ENCODE results near the gene HTRA2. TPM values are rescaled to one million over a fixed set of nuclear protein-coding genes. Genes with fewer than 3 reads are reported as not detected.

HTRA2 gene
- total and polyA plus RNA-seq, 9 of the 15 experiments (the other 6 are each of a cell fraction or from before 2014, with no cell fraction given), result 54.2 to 71.2 (median 65.8) TPM

- TF ChIP-seq ETV6 (IDR thresholded peaks at IDR 0.05; ENCODE audit: borderline replicate concordance in 1 of 2, low read depth in 2 of 2, low read length in 1 of 2) (no peak), ETV6 (CRISPR knock-in tag; IDR thresholded peaks at IDR 0.05; ENCODE audit: borderline replicate concordance) (0 out of 2 replicates have a peak, but pooled peaks have one; percentile 42), EHMT2 (IDR thresholded peaks at IDR 0.05) (peak; percentile 89), NFRKB (IDR thresholded peaks at IDR 0.05; ENCODE audit: low read depth) (peak; percentile 95), CSDE1 (IDR thresholded peaks at IDR 0.05) (no peak), JUND (IDR thresholded peaks at IDR 0.05; ENCODE audit: borderline replicate concordance, low read depth, low read length) (peak; percentile 59; the same call in 1 of the 2 replicates), JUND (tag; IDR thresholded peaks at IDR 0.05; ENCODE audit: borderline replicate concordance, low read depth, low read length) (peak; percentile 14; the same call in 2 of the 3 replicates), CBX1 (IDR thresholded peaks at IDR 0.05; ENCODE audit: low read depth) (no peak), ZNF253 (CRISPR knock-in tag; conservative IDR thresholded peaks at IDR 0.05) (no peak), TGIF2 (CRISPR knock-in tag; IDR thresholded peaks at IDR 0.05) (0 out of 2 replicates have a peak, but pooled peaks have one; percentile 70), ATF6 (CRISPR knock-in tag; IDR thresholded peaks at IDR 0.05) (peak; percentile 78; the same call in 1 of the 2 replicates), GABPB1 (CRISPR knock-in tag; IDR thresholded peaks at IDR 0.05) (peak; percentile 98), RBFOX2 (IDR thresholded peaks at IDR 0.05; ENCODE audit: low read depth, low read length) (peak; percentile 83), IFI16 (CRISPR knock-in tag; IDR thresholded peaks at IDR 0.05) (no peak)
- TF ChIP-seq, protein P1, sequence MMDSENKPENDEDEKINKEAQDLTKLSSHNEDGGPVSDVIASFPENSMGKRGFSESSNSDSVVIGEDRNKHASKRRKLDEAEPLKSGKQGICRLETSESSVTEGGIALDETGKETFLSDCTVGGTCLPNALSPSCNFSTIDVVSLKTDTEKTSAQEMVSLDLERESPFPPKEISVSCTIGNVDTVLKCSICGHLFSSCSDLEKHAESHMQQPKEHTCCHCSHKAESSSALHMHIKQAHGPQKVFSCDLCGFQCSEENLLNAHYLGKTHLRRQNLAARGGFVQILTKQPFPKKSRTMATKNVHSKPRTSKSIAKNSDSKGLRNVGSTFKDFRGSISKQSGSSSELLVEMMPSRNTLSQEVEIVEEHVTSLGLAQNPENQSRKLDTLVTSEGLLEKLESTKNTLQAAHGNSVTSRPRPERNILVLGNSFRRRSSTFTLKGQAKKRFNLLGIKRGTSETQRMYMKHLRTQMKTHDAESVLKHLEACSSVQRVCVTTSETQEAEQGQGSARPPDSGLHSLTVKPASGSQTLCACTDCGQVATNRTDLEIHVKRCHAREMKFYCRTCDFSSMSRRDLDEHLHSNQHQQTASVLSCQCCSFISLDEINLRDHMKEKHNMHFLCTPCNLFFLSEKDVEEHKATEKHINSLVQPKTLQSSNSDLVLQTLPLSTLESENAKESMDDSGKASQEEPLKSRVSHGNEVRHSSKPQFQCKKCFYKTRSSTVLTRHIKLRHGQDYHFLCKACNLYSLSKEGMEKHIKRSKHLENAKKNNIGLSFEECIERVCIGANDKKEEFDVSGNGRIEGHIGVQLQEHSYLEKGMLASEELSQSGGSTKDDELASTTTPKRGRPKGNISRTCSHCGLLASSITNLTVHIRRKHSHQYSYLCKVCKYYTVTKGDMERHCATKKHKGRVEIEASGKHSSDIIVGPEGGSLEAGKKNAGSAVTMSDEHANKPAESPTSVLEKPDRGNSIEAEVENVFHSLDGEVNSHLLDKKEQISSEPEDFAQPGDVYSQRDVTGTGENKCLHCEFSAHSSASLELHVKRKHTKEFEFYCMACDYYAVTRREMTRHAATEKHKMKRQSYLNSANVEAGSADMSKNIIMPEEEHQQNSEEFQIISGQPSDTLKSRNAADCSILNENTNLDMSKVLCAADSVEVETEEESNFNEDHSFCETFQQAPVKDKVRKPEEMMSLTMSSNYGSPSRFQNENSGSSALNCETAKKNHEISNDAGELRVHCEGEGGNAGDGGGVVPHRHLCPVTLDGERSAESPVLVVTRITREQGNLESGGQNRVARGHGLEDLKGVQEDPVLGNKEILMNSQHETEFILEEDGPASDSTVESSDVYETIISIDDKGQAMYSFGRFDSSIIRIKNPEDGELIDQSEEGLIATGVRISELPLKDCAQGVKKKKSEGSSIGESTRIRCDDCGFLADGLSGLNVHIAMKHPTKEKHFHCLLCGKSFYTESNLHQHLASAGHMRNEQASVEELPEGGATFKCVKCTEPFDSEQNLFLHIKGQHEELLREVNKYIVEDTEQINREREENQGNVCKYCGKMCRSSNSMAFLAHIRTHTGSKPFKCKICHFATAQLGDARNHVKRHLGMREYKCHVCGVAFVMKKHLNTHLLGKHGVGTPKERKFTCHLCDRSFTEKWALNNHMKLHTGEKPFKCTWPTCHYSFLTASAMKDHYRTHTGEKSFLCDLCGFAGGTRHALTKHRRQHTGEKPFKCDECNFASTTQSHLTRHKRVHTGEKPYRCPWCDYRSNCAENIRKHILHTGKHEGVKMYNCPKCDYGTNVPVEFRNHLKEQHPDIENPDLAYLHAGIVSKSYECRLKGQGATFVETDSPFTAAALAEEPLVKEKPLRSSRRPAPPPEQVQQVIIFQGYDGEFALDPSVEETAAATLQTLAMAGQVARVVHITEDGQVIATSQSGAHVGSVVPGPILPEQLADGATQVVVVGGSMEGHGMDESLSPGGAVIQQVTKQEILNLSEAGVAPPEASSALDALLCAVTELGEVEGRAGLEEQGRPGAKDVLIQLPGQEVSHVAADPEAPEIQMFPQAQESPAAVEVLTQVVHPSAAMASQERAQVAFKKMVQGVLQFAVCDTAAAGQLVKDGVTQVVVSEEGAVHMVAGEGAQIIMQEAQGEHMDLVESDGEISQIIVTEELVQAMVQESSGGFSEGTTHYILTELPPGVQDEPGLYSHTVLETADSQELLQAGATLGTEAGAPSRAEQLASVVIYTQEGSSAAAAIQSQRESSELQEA (IDR thresholded peaks at IDR 0.05; ENCODE audit: low read depth), result peak; percentile 97
- TF ChIP-seq, protein P2, sequence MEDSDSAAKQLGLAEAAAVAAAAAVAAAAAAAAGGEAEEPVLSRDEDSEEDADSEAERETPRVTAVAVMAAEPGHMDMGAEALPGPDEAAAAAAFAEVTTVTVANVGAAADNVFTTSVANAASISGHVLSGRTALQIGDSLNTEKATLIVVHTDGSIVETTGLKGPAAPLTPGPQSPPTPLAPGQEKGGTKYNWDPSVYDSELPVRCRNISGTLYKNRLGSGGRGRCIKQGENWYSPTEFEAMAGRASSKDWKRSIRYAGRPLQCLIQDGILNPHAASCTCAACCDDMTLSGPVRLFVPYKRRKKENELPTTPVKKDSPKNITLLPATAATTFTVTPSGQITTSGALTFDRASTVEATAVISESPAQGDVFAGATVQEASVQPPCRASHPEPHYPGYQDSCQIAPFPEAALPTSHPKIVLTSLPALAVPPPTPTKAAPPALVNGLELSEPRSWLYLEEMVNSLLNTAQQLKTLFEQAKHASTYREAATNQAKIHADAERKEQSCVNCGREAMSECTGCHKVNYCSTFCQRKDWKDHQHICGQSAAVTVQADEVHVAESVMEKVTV (CRISPR knock-in tag; IDR thresholded peaks at IDR 0.05), result peak; percentile 76
Observed at GRCh38 chr2:74482801-74483674, 46.7 kb upstream of the HTRA2 start, which contains the start of the genes CCDC142 and TTC31 (continued).

Measured in K562 (cell line).